OCI-LY3 (cell line): Measurements from ENCODE around the gene TLR9.

Experiments
- H2AFZ ChIP-seq: fragments of 200-600, 300-600 bp; shearing (Covaris generic); 2 replicates; pipeline ENCODE4 v1.6.0; 2014; ENCODE audit warnings: antibody characterized with exemption, low read depth, low read length
- H3K27ac ChIP-seq: fragments of 200-600, 300-600 bp; sonication (generic); 2 replicates; pipeline ENCODE4 v1.5.1; 2014; ENCODE audit warnings: mild to moderate bottlenecking, low read length, moderate library complexity, mixed read lengths
- H3K27me3 ChIP-seq: fragments of 200-600, 300-600 bp; sonication (generic); 2 replicates; pipeline ENCODE4 v1.6.1; 2014; ENCODE audit warnings: low read depth, low read length, mixed read lengths
- H3K36me3 ChIP-seq: fragments of 200-600, 300-600 bp; sonication (generic); replicated peaks from 2 replicates; pipeline ENCODE3; 2014; ENCODE audit warnings: low read depth, low read length, mixed read lengths
- H3K4me1 ChIP-seq: fragments of 300-600, 200-600 bp; sonication (generic); 2 replicates; pipeline ENCODE4 v1.6.1; 2014; ENCODE audit warnings: low read length, mixed read lengths
- H3K4me2 ChIP-seq: fragments of 200-600, 300-600 bp; sonication (generic); 2 replicates; pipeline ENCODE4 v1.6.1; 2014; ENCODE audit warnings: low read length, mixed read lengths
- H3K4me3 ChIP-seq: fragments of 300-600, 200-600 bp; sonication (generic); 2 replicates; pipeline ENCODE4 v1.5.1; 2014; ENCODE audit warnings: antibody characterized with exemption, mild to moderate bottlenecking, low read length, moderate library complexity
- H3K79me2 ChIP-seq: fragments of 300-600, 200-600 bp; shearing (Covaris generic); 2 replicates; pipeline ENCODE4 v1.6.1; 2014; ENCODE audit warnings: mild to moderate bottlenecking, low read length, mixed read lengths
- H3K9ac ChIP-seq: fragments of 300-600, 200-600 bp; shearing (Covaris generic); 2 replicates; pipeline ENCODE4 v1.6.0; 2014; ENCODE audit warnings: mild to moderate bottlenecking, low read length, moderate library complexity
- H3K9me3 ChIP-seq: fragments of 200-600, 300-600 bp; shearing (Covaris generic); 2 replicates; pipeline ENCODE4 v1.6.1; 2014; ENCODE audit warnings: low read length, mixed read lengths; ENCODE audit not compliant: insufficient read depth
- H4K20me1 ChIP-seq: fragments of 200-600, 300-600 bp; sonication (generic); 2 replicates; pipeline ENCODE4 v1.6.1; 2016; ENCODE audit warnings: low read length, mixed read lengths; ENCODE audit not compliant: insufficient read depth
- EZH2phosphoT487 ChIP-seq: fragments of 200-600 bp; shearing (Covaris generic); IDR thresholded peaks from 2 replicates; pipeline ENCODE4 v1.6.1; 2018; ENCODE audit warnings: antibody characterized with exemption, mixed run types, low read depth
- TF ChIP-seq, protein P1 (sequence below): fragments of 200-600, 300-600 bp; sonication (generic); IDR thresholded peaks from 2 replicates; pipeline ENCODE4 v1.5.1; 2014; ENCODE audit warnings: antibody characterized with exemption, low read length, low read depth

The TLR9 gene

DNA sequence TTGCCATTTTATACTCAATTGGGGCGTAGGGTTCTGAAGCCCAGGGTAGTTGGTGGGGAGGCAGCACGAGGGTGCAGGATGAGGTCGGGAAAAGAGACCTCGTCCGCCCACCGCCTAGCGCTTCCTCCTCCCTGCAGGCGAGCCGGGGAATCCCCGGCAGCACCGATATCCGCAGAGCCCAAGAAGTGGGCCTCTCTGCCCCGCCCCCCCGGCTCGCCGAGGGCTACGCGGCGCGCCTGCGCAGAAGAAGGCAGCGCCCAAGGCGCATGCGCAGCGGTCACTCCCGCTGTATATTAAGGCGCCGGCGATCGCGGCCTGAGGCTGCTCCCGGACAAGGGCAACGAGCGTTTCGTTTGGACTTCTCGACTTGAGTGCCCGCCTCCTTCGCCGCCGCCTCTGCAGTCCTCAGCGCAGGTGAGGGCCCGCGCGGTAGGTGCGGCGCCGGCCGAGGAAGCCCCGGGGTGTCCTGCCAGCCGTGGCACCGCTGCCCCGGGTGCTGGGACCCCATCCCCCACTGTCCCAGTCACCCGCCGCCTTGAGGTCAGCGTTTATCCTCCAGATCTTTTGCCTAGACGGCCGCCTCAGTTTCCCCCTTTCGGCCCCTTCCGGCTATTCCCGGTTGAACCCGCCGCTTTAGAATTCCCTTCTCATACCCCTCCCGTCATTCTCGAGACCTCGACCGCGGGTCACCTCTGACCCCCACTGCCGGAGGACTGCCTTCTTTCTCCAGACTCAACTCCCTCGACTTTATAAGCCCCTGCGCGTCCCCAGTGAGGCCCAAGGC is 27.4 kb downstream of the TLR9 start, which contains the start of gene ALAS1:
TSS of gene ALAS1 (plus strand) at position 319 of the 784 bp plus-strand sequence. CDS start 1,082 bp downstream, outside the sequence.
- Histone ChIP-seq H3K4me1 (peaks cover 20% of the 10 kb centered on the region), H3K27me3 (no peaks in the 10 kb centered on the region), H3K4me3 (peak within 1 kb of the TSS; percentile 90), H2AFZ (peak within 1 kb of the TSS; percentile 96), H3K9me3 (no peaks in the 10 kb centered on the region), H4K20me1 (no peaks in the 10 kb centered on the region), H3K36me3 (peaks cover 29% of the 10 kb centered on the region), H3K79me2 (peaks cover 16% of the 10 kb centered on the region), H3K9ac (peak within 1 kb of the TSS; percentile 91), H3K4me2 (peak within 1 kb of the TSS; percentile 94), H3K27ac (peak within 1 kb of the TSS; percentile 56)
- TF ChIP-seq, protein P1, sequence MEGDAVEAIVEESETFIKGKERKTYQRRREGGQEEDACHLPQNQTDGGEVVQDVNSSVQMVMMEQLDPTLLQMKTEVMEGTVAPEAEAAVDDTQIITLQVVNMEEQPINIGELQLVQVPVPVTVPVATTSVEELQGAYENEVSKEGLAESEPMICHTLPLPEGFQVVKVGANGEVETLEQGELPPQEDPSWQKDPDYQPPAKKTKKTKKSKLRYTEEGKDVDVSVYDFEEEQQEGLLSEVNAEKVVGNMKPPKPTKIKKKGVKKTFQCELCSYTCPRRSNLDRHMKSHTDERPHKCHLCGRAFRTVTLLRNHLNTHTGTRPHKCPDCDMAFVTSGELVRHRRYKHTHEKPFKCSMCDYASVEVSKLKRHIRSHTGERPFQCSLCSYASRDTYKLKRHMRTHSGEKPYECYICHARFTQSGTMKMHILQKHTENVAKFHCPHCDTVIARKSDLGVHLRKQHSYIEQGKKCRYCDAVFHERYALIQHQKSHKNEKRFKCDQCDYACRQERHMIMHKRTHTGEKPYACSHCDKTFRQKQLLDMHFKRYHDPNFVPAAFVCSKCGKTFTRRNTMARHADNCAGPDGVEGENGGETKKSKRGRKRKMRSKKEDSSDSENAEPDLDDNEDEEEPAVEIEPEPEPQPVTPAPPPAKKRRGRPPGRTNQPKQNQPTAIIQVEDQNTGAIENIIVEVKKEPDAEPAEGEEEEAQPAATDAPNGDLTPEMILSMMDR: no peak
- TF ChIP-seq EZH2phosphoT487: no peak

DNA sequence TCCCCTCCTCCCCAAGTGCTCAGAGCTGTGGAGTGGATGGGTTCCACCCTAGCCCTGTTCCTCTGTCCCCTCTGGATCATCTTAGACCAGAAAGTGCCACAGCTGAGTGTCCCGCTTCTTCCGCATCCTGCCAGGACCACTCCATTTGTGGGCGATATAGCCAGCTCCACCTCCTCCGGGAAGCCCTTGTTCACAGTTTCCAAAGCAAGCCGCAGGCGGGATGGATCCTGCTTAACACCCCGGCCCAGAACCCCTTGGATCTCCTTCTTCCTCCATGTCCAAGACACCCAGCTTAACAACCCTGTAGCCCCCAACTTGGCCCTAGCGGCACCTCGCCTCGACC is 28.0 kb downstream of the TLR9 start:
- H3K27me3 ChIP-seq: no peaks in the 10 kb centered on the region
- no peak for TF ChIP-seq EZH2phosphoT487
- TF ChIP-seq, protein P1: no peak
- peak overlapping the region; percentile 96 for H2AFZ ChIP-seq
- no peaks in the 10 kb centered on the region for H3K9me3 ChIP-seq
- peak overlapping the region; percentile 94 for H3K4me2 ChIP-seq
- no peaks in the 10 kb centered on the region for H4K20me1 ChIP-seq
- peak overlapping the region; percentile 90 for H3K4me3 ChIP-seq
- peak overlapping the region; percentile 56 for H3K27ac ChIP-seq
- H3K9ac ChIP-seq: peak overlapping the region; percentile 91
- H3K36me3 ChIP-seq: peaks cover 24% of the 10 kb centered on the region
- peaks cover 20% of the 10 kb centered on the region for H3K4me1 ChIP-seq
- H3K79me2 ChIP-seq: peaks cover 16% of the 10 kb centered on the region

DNA sequence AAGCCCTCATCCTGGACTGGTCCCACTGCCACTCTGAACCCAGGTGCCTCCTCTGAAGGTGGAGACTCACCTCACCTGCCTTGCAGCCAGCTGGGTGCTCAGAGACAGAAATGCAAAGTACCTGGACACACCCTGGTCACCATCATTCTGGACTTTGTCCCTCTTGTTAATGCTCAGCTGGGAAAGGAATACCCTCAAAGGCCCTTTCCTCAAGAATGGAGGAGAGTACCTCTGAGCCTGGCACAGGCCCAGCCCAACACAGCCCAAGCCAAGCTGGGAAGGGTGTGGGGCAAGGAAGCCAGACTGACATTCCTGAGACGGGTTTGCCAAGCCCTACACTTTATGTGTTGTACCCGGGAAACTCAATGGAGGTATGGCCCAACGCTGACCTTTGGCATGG is 28.5 kb downstream of the TLR9 start:
- Histone ChIP-seq H3K36me3 (peaks cover 20% of the 10 kb centered on the region), H3K27ac (no peak overlapping the region), H3K79me2 (peaks cover 16% of the 10 kb centered on the region), H3K4me1 (peaks cover 20% of the 10 kb centered on the region), H3K9ac (peak overlapping the region; percentile 91), H3K4me2 (peak overlapping the region; percentile 94), H3K4me3 (peak overlapping the region; percentile 90), H4K20me1 (no peaks in the 10 kb centered on the region), H3K9me3 (no peaks in the 10 kb centered on the region), H3K27me3 (no peaks in the 10 kb centered on the region), H2AFZ (no peak overlapping the region)
- TF ChIP-seq EZH2phosphoT487: no peak
- TF ChIP-seq, protein P1: no peak

DNA sequence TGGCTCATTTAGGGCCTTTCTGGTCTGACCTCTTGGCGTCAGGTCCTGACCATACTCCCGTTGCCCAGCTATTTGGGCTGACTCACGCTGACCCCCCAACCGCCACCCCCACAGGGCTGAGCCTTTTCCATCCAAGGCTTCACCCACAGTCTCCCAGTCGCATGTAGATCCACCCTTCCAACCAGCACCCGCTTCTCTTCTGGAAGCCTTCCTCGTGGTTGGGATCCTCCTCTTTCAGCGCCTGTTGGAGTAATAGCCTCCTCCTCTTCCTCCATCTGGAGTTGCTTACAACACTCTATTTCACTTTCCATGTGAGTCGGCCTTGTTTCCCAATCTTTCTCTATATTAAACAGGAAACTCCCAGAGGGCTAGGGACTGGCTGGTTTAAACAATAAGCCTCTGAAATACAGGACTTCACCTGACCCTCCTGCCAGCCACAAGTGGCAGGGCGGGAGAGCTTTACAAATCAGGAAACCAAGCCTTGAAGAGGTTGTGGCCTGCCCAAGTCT is 29.6 kb downstream of the TLR9 start:
- TF ChIP-seq, protein P1: no peak
- TF ChIP-seq EZH2phosphoT487: no peak
- Histone ChIP-seq H3K36me3 (peaks cover 11% of the 10 kb centered on the region), H3K9me3 (no peaks in the 10 kb centered on the region), H3K27me3 (no peaks in the 10 kb centered on the region), H3K79me2 (peaks cover 16% of the 10 kb centered on the region), H3K4me3 (no peak overlapping the region), H4K20me1 (no peaks in the 10 kb centered on the region), H3K4me1 (peaks cover 20% of the 10 kb centered on the region), H2AFZ (no peak overlapping the region), H3K4me2 (no peak overlapping the region), H3K9ac (no peak overlapping the region), H3K27ac (no peak overlapping the region)
